Measurements from ENCODE around the gene DPM2.

DPM2 gene

DNA sequence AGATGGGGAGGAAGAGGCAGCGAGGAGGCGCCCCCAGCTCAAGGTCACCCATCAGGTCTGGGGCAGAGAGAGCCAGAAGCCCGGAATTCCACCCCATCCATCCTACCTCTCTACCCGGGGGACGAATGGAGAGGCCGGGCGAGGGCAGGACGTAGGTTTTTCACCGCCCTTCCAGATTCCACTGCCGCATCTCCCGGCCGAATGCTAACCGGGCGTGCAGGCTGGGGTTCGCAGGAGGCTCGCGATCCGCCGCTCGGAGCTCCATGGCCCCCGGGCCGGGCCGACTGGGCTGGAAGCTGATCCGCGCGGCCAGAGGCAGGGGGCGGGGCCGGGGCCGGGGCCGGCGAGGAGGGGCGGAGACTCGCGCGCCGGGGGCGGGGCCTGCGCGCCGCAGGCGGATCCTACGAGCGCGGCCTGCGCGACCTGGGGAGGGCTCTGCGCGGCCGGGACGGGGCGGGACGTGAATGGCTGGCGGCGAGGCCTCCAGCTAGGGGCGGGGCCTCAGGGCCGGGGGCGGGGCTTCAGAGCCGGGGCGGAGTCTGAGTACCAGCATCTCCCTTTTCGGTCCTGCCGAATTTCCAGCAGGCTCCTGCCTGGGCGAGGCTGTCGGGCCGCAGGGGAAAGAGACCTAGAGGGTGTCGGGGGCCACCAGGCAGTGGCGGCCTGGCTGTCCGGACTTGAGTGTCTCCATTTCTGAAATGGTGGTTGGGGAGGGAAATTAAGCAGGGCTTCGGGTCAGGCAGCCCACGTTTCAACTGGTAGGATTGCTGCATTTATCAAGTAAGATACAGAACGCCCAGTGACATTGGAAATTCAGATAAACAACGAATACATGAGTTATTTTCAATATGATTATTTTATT is 20.7 kb downstream of the DPM2 start, which contains the start of gene ST6GALNAC4:
Gene ST6GALNAC4, minus strand, starts transcription at position 322 of the 862 bp plus-strand sequence. CDS start 622 bp downstream, outside the sequence.
- peak; percentile 91 to 98 for DNase-seq

DNA sequence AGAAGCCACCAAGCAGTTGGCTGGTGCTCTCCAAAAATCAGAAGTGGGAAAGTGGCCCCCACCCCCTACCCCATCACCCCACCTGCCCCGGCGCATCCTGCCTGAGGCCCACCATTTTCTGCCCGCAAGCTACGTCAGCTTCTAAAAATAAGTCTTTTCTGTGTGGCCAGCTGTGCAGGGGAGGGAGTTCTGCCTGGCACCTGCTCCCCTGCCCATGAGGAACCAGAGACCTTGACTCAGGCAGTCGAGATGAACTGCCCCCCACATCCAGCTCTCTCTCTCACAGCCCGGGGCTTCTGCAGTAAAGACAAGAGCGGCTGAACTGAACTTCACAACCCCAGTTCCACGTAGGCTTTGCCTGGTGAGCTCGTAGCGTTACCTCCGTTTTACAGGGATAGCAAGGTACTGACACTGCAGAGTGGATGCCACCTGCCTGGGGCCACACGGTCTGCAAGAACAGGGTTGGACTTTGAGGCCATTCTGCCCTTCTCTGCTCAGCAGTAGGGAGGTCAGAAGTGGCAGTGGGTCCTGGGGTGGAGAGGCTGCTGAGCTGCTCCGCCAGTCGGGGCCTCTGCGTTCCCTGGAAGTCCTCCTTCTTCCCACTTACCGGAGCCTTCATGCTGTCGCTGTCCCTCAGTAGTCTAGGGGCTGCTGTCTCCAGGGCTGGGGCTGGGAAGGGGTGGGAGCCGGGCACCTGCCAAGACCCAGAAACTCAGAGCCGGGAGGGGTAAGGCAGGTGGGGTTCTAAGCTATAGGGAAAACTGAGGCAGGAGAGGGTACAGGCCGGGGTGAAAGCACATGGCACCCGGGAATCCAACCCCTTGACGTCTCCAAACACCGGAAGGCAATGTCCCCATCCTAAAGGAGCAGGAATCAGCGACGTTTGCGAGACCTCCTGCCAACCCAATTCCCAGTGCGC is 21.6 kb downstream of the DPM2 start:
- DNase-seq = no peak

DNA sequence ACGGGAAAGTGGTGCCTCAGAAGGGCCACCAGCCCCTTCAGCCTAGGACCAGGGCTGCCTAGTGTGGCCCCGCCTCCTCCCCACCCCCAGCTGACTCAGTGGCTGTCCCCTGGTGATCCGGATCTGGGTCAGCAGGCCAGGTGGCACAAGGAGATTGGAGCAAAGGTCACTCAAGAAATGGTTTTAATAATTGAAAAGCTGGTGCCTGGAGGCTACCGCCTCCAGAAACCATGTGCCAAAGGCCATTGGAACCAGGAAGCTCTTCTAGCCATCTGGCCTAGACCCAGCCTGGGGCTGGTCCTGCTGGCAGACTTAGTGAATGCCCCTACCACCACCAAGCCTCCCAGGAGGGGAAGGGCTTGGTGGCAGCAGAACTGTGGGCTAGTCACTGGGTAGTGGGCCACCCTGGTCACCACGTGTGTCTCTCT is 22.3 kb downstream of the DPM2 start:
- no peak for DNase-seq

DNA sequence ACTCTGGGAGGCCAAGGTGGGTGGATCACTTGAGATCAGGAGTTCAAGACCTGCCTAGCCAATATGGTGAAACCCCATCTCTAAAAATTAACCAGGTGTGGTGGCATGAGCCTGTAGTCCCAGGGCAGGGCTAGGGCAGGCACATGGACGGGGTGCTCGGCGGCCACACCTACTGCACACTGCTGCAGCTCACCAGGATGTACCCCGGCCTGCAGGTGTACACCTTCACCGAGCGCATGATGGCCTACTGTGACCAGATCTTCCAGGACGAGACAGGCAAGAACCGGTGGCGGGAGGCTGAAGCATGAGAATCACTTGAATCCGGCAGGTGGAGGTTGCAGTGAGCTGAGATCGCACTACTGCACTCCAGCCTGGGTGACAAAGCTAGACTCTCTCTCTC is 24.0 kb downstream of the DPM2 start:
- no peak for DNase-seq

DNA sequence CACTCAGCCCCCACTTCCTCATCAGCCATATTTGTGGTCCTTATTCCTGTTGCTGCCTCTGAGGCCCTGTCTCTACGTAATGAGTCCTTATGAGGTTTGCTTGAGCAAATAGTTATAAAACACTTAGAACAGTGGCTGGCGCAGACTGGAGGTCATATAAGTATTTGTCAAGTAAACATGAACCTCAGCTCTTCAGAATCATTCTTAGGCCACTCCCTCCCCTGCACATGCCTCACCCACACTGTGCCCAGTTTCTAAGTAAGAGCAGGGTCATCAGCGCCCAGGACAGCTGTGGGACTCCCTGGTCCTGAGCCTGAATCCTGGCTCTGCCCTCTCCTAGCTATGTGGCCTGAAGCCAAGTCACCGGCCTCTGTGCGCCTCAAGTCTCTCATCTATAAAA is 24.8 kb downstream of the DPM2 start:
- no peak for DNase-seq

DNA sequence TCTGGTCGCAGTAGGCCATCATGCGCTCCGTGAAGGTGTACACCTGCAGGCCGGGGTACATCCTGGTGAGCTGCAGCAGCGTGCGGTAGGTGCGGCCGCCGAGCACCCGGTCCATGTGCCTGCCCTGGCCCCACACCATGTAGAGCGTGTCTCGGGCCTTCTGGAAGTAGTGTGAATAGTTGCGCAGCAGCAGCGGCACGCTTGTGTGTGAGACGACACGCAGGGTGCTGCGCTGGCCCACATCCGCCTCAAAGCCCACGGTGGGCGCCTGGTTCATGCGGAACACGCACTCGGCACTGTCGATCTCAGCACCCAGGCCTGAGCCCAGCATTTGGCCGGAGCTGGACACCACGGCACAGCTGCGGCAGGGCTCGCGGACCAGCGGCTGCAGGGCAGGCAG is 25.4 kb downstream of the DPM2 start:
- no peak for DNase-seq

DNA sequence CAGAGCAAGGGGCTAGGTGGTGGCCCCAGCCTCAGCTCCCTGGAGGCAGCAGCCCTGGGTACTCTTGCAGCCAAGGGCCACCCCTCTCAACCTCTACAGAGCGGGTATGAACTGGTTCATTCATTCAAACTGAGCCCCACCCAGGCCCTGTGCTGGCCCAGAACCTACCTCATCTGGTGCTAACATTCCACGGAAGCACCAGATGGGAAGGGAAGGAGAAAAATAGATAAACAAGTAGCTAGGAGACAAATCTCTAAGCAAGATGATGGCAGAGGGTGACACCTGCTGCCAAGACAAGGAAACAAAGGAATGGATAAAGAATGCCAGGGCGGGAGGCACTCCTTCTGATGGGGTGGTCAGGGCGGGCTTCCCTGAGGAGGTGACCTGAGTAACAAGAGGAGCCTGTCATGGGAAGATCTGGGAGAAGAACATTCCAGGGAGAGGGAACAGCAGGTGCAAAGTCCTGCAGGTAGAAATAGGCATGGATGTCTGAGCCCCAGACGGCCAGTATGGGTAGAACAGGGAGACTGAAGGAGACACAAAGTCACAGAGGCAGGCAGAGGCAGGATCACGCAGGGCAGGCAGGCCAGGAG is 26.9 kb downstream of the DPM2 start:
- DNase-seq = no peak

DNA sequence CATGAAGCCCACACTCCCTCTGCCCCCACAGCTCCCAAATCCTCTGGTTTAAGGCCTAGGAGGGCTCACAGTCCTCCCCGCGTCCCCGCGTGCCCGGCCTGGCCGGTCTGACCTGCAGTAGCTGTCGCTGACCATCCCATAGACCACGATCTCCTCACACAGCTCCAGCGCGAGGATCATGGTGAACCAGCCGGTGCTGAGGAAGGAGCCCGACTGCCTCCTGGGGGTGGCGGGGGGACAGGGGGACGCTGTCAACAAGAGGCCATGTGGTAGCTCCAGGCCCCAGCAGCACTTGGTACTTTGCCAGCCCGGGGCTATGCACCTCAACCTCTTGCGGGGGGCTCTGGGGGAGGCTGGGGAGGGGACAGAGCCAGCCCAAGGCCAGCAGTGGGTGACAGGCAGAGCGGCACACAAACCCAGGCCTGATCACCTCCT is 27.8 kb downstream of the DPM2 start:
- DNase-seq = no peak

DNA sequence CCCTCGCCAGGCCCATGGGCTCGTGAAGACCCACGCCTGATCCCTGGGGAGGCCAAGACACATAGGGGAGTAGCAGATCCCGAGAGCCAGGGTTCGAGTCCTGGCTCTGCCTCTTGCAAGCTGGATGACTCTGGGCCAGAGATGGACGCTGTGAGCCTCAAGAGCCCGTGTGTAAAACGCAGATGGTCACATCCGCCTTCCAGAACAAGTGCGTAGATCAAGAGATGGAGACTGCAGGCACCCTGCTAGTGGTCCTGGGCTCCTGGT is 29.1 kb downstream of the DPM2 start:
- no peak for DNase-seq

DNA sequence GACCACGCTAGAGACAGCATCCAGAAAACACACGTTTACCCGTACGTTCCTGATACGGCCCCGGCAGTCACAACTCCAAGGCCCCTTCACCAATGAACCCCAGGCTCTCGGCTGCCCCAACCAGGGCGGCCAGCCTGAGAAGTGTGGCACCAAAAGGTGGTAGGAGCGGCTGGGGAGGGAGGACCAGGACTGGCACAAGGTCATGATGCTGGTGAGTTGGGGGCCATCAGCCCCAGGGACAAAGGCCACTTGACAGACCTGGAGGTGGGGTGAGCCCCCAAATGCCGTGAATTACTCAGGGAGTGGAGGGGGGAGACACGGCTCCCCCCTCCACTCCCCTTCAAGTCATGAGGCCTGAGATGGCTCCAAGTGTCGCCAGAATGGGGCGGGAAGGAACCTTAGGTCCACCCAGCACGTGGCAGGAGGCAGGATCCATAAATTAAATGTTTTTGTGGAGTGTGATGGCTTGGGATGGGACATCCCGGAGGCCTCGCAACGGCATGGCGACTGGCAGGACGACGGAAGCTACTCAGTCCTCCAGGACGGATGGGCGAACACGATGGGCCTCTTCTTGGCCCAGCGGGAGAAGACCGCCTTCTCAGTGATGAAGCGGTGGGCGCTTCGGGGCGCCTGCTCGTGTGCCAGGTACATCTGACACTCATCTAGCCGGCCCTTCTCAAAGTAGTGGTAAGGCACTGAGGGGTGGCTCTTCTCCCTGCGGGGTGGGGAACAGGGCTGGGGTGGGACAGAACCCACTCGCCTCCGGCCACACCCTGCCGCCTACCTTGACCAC is 29.6 kb downstream of the DPM2 start:
- no peak for DNase-seq

DNA sequence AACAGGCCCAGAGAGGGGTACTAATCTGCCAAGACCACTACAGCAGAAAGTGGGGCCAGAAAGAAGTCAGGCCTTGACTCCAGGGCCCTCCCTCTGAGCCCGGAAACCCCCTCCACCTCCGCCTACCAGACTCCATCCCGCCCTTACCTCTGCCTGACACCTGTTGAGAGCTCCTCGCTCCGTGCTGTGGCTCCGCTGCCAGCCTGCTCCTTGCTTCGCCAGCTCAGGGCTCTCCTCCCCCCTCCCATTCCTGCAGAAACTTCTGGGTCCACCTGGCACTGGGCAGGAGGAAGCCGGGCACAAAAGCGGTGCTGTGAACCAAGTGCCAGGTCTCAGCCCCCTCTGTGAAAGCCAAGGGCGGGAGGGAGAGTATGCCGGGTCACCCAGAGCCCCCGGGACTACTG is 31.9 kb downstream of the DPM2 start:
- peak; percentile 54 to 66 for DNase-seq

DNA sequence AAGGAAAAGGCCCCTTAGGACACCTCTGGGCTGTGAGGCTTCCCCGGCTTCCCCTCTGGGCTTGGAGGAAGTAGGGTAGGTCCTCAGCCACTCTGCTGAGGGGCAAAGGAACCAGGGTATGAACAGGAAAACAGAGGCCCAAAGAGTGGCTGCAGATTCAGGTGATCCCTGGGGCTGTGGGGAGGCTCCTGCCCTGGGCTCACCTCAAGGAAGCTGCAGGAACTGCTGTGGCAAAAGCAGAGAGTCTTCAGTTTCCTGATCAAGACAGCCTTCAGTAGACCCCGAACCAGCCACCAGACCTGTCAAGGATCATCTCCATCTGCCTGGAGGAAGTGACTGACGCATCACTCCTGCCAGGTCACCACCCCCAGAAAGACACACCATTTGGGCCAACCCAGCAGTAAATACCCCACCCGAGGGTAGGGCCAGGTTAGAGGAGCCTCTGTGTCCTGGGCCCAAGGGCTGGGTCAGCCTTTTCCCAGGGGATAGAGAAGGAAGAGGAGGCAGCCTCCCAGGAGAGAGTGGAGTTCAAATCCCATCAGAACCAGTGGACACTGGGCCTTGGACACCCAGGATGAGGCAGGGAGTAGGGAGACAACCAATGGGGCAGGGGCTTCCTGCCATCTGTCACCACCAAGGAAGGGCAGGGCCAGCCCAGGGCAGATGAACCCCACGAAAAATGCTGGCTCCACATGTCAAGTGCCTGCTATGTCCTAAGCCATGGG is 32.5 kb downstream of the DPM2 start:
- peak in 1 of 2 experiments; percentile 49 for DNase-seq

DNA sequence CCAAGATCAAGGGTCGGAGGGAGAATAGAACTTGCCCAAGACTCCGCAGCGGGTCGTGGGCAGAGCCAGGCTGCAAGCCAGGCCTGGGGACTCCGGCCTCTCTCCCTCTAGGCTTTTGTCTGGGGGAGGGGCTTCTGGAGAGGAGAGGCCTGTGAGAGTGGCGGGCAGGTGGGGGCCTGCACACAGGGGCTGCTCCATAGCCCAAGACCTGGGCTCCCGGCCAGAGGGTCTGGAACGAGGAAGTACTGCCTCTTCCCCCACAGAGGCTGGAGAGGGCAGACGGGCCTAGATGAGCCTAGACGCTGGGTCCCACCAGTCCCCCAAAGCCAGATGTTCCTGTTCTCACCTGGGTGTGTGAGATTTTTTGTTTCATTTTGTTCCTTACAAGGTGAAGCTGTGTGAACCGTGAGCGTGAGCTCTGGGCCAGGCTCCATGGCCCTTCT is 33.1 kb downstream of the DPM2 start:
- DNase-seq = no peak

DNA sequence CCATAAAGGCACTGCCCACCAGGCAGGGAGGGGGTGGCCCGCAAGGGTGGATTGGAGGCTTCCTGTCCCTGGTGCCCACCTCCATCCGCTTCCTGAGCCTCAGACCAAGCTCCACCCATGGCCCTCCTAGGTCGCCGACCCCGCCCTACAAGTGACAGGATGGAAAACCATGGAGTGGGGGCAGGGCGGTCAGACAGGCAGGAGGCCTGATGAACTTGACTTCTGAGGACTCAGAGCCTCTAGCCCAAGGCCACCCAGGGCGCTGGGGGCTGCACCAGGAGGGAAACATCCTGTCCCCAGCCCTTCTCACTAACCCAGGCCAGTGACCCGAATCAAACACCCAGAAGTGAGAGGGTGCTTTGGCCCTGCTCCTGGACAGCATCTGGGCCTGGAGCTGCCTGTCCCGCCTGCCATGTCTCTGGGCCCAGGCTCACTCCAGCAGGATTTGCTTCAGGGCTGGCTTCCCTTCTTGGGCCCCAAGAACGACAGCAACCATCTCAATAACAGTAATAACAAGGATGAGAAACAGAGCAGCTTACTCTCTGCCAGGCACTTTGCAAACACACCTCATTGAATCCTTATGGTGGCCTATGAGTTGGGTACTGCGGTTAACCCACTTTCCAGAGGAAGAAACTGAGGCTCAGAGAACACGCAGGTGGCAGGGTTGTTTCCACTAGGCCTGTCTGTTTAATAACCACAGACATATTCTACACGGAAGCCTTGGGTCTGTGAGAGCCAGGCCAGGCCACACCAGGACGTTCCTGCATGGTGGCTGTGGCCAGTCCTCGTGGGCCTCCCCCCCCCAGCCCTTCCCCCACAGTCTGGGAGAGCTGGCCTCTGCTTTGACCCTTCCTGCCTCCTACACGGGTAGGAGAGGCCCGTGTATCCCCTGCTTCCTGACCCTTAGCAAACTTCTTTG is 33.8 kb downstream of the DPM2 start:
- peak; percentile 55 to 69 for DNase-seq

DNA sequence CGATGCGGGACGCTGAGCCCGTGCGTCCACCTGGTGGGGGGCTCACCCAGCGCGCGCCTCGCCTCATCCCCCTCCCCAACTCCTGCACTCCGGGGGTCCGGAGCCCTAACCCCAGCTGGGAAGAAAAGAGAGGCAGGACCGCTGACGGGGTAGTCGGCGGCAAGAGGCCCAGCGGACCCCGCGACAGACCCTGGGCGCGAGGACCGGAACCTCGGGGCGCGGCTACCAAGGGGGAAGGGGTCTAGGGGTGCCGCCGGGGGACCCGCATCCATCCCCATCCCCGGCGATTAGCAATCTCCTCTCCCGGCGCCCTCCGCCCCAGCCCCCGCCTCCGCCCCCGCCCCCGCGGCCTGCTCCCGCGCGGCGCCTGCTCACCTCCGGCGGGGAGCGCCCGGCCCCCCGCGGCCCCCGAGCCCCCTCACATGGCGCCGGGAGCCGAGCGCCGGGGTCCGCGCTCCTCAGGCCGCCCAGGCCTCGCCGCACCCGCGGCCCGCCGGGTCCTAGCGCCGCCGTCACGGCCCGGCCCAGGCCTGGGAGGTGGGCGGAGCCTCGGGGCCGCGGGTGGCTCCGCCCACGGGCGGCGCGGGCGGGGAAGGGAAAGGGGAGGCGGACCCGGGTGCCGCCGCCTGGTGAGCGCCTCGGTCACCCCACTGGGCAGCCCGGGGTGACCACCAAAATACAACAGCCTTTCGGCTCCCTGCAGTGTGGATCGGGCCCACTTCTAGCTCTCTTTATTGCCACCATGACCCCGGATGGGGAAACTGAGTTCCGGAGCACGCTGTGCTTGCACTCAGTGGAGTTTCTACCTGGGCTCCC is 38.3 kb downstream of the DPM2 start, which contains the start of gene ST6GALNAC6:
Gene ST6GALNAC6, minus strand, starts transcription at position 476 of the 816 bp plus-strand sequence. CDS start 1,622 bp downstream, outside the sequence.
- DNase-seq = peak; percentile 61 to 82

DNA sequence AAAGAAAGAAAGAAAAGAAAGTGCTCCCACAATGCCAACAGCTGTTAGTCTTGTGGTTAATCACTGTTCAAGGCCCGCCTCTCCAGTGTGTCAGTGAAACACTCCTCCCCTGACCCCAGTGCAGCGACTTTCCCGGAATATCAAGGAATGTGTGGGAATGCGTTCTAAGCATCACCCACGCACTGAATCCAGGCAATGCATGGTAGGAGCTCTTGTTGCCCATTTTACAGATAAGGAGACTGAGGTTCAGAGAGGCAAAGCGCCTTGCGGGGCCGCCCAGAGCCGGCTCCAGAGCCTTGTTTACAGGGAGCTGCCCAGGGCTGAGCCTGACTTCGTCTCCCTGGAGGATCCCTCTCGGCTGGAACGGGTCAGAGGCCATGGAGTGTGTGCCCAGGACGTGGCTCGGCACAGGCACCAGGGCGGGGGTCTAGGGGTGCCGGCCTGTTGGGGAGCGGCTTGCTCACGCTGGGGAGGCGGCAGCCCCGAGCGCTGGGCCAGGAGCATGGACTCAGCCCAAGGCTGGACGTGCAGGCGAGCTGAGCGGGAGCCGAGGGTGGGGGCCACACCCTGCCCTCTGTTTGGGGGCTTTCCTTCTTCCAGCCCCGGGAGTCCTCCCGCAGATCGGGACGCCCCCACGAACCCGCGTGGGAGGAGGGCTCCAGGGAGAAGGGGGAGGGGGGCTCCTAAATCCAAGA is 39.1 kb downstream of the DPM2 start:
- no peak for DNase-seq

DNA sequence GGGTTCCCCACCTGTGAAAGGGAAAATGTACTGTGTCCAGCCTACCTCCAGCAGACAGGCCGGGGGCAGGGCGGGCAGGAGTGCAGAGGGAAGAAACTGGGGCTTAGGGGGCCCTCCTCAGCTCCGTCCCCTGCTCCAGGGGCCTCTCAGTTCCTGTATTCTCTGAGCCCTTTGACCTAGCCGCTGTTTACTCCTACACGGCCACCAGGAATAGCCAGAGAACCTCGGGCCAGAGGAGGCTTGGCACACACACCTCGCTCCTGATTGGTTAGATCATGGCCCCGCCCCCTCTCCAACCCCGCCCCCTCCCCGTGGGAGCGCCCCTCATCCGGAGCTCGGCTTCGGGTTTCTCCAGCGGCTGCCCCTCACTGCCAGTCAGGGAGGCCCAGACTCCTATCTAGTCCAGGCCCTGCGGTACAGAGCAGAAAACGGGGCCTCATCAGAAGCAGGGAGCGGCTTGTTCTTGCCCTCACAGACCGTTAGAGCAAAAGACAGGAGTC is 40.4 kb downstream of the DPM2 start:
- DNase-seq = peak in 1 of 2 experiments; percentile 34

DNA sequence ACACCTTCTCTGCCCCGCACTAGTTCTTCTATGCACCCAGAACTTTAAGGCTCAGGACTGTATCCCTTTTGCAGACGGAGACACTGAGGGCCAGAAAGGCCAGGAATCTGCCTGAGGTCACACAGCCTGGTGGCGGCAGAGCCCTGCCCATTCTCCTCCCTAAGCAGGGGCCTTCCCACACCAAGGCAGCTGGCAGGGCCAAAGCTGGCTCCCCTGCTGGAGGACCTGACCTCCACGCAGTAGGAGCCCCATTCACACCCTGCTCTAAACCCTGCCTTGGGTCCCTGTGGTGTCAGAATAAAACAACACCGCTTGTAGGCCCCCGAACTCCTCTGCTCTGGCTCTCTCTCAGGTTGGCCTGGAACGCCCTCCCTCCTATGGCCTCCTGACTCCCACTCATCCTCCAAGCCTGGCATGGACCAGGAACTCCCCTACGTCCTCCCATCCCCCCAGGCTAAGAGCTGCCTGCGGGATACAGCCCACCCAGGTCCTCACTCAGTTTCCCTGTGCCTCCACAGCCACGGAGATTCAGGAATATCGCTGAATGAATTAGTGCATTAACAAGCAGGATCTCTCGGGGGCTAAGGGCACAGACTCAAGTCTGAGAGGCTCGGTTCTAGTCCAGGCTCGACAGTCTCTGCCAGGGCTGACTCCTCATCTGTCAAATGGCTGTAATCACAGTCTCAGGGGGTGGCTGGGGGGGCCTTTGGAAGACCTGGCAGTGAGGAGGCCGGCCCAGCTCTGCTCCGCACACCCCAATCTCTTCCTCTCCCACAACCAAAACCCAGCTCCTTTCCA is 41.1 kb downstream of the DPM2 start:
- DNase-seq = no peak

Measured in stimulated activated CD4-positive, alpha-beta T cell treated with anti-CD3 and anti-CD28 coated beads, Interleukin-4, amount 100 ng/mL, for 4 hours (primary cell).